HG03558 (cell line): Measurements from ENCODE around the gene FCHSD1.
A peak's percentile ranks its signal among the peaks of the same experiment; 100 is the strongest.
"Not testable (repeated sequence)": the region's sequence is repeated elsewhere in the genome, so short reads cannot be mapped to it uniquely, and the experiment has no call there.

Source experiments
- ATAC-seq: cut with Tn5 transposase; IDR thresholded peaks from one replicate; pipeline ENCODE4 v1.9.1; 2021; ENCODE audit warnings: moderate number of reproducible peaks; ENCODE audit not compliant: unreplicated experiment; ENCODE audit errors: extremely low read depth

FCHSD1 gene

GRCh38 chr5:141618804-141619554 is 32.2 kb downstream of the FCHSD1 start, which contains the start of gene DIAPH1:
Gene DIAPH1, minus strand, starts transcription at chr5:141619000. Its CDS starts 86 bp downstream, at chr5:141618914.
- peak; percentile 57 for ATAC-seq

- peak; percentile 3 for ATAC-seq
These were observed 33.0 kb downstream of the FCHSD1 start for GRCh38 chr5:141618030-141618803.

GRCh38 chr5:141617682-141618029 is 33.6 kb downstream of the FCHSD1 start:
- ATAC-seq: no peak

GRCh38 chr5:141617128-141617527 is 34.1 kb downstream of the FCHSD1 start:
- no peak for ATAC-seq

GRCh38 chr5:141615991-141616720 is 35.1 kb downstream of the FCHSD1 start:
- ATAC-seq: no peak

DNA sequence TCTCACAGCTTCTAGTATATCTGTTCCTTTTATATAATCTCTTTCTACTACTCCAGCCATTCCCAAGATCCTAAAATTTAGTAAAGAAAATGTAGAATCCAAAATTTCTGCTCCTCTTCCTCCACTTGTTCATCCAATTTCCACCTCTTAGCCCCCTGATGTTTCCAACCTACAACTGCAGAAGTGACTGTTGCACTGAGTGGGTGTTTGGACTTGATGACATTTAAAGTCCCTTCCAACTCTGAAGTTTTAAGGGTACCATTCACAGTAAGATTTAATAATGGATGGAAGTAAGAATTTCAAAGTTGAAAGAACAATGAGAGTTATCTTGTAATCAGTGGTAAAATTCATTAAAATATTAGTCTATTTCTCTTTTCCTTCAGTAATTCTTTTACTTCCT is 37.9 kb downstream of the FCHSD1 start:
- no peak for ATAC-seq

DNA sequence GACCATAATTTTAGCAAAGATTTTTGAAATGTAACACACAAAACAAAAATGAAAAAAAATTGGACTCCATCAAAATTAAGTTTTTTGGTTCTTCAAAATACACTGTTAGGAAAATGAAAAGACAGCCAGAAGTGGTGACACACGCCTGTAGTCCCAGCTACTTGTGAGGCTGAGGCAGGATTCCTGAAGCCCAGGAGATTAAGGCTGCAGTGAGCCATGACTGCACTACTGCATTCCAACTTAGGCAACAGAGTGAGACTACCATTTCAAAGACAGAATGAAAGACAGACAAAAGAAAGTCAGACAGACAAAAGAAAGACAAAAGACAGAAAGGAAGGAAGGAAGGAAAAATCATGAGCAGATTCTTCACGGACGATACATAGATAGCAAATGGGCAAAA is 39.9 kb downstream of the FCHSD1 start:
- ATAC-seq: no peak

DNA sequence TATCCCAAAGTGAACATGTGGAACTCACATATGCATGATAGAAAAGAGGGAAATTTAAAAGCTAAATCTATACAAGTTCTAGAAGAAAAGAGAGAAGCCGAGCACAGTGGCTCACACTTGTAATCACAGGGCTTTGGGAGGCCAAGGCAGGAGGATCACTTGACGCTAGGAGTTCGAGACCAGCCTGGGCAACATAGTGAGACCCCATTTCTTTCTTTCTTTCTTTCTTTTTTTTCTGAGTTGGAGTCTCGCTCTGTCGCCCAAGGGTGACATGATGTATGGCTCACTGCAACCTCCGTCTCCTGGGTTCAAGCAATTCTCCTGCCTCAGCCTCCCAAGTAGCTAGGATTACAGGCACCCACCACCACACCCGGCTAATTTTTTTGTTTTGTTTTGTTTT is 41.3 kb downstream of the FCHSD1 start:
- ATAC-seq: not testable (repeated sequence)

- ATAC-seq: no peak
These were observed 42.2 kb downstream of the FCHSD1 start for GRCh38 chr5:141609044-141609443.

DNA sequence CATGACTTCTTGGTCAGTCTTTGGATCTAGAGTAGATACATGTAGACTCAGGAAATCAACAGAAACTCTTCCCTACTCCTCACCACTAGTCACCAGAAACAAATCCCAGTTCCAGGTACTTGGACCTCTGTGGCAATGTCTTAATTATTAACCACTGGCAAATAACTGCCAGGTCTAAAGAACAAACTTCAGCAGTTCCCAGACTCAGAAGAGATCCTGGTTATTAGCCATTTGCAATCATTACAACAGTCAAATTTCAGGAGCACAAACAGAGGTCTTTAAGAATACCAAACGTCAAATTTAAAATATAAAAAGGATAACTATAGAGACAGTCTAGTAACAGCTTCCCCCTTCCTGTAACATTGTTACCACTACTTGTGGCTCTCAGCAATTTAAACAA is 42.7 kb downstream of the FCHSD1 start:
- ATAC-seq: no peak

- no peak for ATAC-seq
These were observed 43.2 kb downstream of the FCHSD1 start for GRCh38 chr5:141608046-141608445.

- peak; percentile 91 for ATAC-seq
These were observed 45.5 kb downstream of the FCHSD1 start for GRCh38 chr5:141605523-141606277.

- no peak for ATAC-seq
These were observed 47.1 kb downstream of the FCHSD1 start for GRCh38 chr5:141603923-141604717.

GRCh38 chr5:141602606-141603005 is 48.6 kb downstream of the FCHSD1 start:
- ATAC-seq: no peak

- ATAC-seq: no peak
These were observed 52.5 kb downstream of the FCHSD1 start for GRCh38 chr5:141598391-141599345.

GRCh38 chr5:141597814-141598213 is 53.4 kb downstream of the FCHSD1 start:
- ATAC-seq: no peak

DNA sequence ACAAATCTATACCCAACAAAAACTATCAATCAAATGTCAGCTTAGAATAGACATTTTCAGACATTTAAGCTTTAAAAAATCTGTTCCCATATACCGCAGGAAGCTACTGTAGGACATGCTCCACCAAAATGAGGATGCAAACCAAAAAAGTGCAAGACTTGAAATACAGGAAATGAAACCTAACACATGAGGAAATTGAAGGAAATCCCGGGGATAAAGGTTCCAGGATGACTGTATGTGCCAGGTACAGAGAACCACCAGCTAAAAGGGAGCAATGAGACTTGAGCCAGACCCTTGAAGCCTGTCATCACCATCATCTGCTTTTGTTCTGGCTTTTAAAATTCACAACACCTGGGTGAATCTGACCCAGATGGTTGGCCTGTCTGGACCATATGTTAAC is 53.8 kb downstream of the FCHSD1 start:
- no peak for ATAC-seq

GRCh38 chr5:141596867-141597266 is 54.4 kb downstream of the FCHSD1 start:
- ATAC-seq: no peak
